K562 (cell line): ENCODE measurements around the gene OR2S2. TPM values are rescaled to one million over a fixed set of nuclear protein-coding genes. Genes with fewer than 3 reads are reported as not detected.

Experiments
- ADNP ChIP-seq: fragments of 200-800 bp; sonication (Bioruptor generic); IDR thresholded peaks from 2 replicates; pipeline ENCODE4 v1.6.1; 2016; ENCODE audit warnings: missing genetic modification characterization, missing compliant biosample characterization
- KLF13 ChIP-seq: fragments of 450-650 bp; IDR thresholded peaks from 2 replicates; pipeline ENCODE4 v1.6.1; 2016; ENCODE audit warnings: missing genetic modification characterization, low read depth, mild to moderate bottlenecking, missing compliant biosample characterization, moderate library complexity, borderline replicate concordance
- MYNN ChIP-seq, 2 experiments: sonication (generic); formaldehyde crosslinking in 1 of 2; IDR thresholded peaks; 2 replicates each; pipeline versions ENCODE4 v1.5.0 to v1.6.1; 2016 to 2020; ENCODE audit warnings: antibody characterized with exemption in 1 of 2, missing genetic modification reagents in 1 of 2
- POU5F1 ChIP-seq: fragments of 150-350 bp; IDR thresholded peaks from 2 replicates; pipeline ENCODE4 v1.6.1; 2014; ENCODE audit warnings: borderline replicate concordance, low read length, low read depth, mild to moderate bottlenecking; ENCODE audit not compliant: partially characterized antibody
- RCOR1 ChIP-seq, 2 experiments: IDR thresholded peaks; 2 replicates each; pipeline ENCODE4 v1.6.1; 2012; ENCODE audit warnings: low read depth in 2 of 2, low read length in 2 of 2, borderline replicate concordance in 1 of 2, improper control_type of control experiment in 1 of 2
- ZSCAN29 ChIP-seq: fragments of 450-650 bp; IDR thresholded peaks from 2 replicates; pipeline ENCODE4 v1.6.1; 2017
- polyA plus RNA-seq, 8 experiments: library from polyadenylated mRNA; depleted of rRNA in 4 of 8; stranded (reverse) in 5 of 8; unstranded in 3 of 8; fragments of >200 nt; fragmentation: Nextera tagmentation in 2 of 8; fragmentation: Illumina TruSeq in 1 of 8; extraction: Ambion mirVana in 2 of 8; extraction: Trizol in 1 of 8; gene quantifications; 2 replicates each; pipeline versions ENCODE4 v1.2.1 to v1.2.3, GENCODE V29; 2011 to 2014; ENCODE audit warnings: inconsistent platforms in 1 of 8, missing spikeins in 1 of 8
- total RNA-seq, 7 experiments: library from RNA; depleted of rRNA in 6 of 7; stranded (reverse); fragments of >200 nt in 6 of 7; fragmentation: Illumina TruSeq in 2 of 7; extraction: Trizol in 2 of 7; gene quantifications; 2 replicates each; pipeline versions ENCODE4 v1.2.1 to v1.2.3, GENCODE V29; 2011 to 2021; ENCODE audit warnings: low replicate concordance in 1 of 7
- TF ChIP-seq, protein P1 (sequence below): fragments of 250-450 bp; sonication (Bioruptor Pico); IDR thresholded peaks from 2 replicates; pipeline ENCODE4 v1.4.0; 2020; ENCODE audit warnings: mild to moderate bottlenecking, moderate library complexity, borderline replicate concordance
- TF ChIP-seq, protein P2 (sequence below): sonication (generic); formaldehyde crosslinking; IDR thresholded peaks from 2 replicates; pipeline ENCODE4 v1.8.1; 2023; ENCODE audit warnings: missing genetic modification reagents, mild to moderate bottlenecking, borderline replicate concordance

Gene OR2S2
- total and polyA plus RNA-seq, 9 of the 15 experiments (the other 6 are each of a cell fraction or from before 2014, with no cell fraction given): not detected

DNA sequence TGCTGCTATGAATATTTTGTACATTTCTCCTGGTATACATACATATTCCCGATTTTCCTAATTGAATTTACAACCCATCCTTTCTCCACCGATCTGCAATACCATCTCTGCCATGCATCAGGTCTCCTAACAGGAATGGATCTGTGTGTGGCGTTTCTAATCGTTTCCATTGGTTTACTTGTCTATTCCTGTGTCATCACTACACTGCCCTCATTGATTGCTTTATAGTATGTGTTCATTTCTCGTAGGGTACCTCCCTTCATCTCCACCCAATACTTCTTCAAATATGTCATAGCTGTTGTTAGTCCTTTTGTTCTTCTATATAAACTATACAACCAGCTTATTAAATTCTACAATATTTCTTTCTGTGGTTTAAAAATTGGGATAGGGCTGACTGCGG, 7.1 kb upstream of the OR2S2 start (continued):
- no peak for TF ChIP-seq MYNN (IDR thresholded peaks at IDR 0.05)
- no peak for TF ChIP-seq MYNN (CRISPR knock-in tag; IDR thresholded peaks at IDR 0.05)
- no peak for TF ChIP-seq KLF13 (tag)
- TF ChIP-seq, protein P1, sequence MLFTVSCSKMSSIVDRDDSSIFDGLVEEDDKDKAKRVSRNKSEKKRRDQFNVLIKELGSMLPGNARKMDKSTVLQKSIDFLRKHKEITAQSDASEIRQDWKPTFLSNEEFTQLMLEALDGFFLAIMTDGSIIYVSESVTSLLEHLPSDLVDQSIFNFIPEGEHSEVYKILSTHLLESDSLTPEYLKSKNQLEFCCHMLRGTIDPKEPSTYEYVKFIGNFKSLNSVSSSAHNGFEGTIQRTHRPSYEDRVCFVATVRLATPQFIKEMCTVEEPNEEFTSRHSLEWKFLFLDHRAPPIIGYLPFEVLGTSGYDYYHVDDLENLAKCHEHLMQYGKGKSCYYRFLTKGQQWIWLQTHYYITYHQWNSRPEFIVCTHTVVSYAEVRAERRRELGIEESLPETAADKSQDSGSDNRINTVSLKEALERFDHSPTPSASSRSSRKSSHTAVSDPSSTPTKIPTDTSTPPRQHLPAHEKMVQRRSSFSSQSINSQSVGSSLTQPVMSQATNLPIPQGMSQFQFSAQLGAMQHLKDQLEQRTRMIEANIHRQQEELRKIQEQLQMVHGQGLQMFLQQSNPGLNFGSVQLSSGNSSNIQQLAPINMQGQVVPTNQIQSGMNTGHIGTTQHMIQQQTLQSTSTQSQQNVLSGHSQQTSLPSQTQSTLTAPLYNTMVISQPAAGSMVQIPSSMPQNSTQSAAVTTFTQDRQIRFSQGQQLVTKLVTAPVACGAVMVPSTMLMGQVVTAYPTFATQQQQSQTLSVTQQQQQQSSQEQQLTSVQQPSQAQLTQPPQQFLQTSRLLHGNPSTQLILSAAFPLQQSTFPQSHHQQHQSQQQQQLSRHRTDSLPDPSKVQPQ (CRISPR knock-in tag): no peak
- no peak for TF ChIP-seq POU5F1
- TF ChIP-seq, protein P2, sequence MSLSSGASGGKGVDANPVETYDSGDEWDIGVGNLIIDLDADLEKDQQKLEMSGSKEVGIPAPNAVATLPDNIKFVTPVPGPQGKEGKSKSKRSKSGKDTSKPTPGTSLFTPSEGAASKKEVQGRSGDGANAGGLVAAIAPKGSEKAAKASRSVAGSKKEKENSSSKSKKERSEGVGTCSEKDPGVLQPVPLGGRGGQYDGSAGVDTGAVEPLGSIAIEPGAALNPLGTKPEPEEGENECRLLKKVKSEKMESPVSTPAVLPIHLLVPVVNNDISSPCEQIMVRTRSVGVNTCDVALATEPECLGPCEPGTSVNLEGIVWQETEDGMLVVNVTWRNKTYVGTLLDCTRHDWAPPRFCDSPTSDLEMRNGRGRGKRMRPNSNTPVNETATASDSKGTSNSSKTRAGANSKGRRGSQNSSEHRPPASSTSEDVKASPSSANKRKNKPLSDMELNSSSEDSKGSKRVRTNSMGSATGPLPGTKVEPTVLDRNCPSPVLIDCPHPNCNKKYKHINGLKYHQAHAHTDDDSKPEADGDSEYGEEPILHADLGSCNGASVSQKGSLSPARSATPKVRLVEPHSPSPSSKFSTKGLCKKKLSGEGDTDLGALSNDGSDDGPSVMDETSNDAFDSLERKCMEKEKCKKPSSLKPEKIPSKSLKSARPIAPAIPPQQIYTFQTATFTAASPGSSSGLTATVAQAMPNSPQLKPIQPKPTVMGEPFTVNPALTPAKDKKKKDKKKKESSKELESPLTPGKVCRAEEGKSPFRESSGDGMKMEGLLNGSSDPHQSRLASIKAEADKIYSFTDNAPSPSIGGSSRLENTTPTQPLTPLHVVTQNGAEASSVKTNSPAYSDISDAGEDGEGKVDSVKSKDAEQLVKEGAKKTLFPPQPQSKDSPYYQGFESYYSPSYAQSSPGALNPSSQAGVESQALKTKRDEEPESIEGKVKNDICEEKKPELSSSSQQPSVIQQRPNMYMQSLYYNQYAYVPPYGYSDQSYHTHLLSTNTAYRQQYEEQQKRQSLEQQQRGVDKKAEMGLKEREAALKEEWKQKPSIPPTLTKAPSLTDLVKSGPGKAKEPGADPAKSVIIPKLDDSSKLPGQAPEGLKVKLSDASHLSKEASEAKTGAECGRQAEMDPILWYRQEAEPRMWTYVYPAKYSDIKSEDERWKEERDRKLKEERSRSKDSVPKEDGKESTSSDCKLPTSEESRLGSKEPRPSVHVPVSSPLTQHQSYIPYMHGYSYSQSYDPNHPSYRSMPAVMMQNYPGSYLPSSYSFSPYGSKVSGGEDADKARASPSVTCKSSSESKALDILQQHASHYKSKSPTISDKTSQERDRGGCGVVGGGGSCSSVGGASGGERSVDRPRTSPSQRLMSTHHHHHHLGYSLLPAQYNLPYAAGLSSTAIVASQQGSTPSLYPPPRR (CRISPR knock-in tag): no peak
- TF ChIP-seq ZSCAN29: no peak
- no peak for TF ChIP-seq ADNP (tag)
- no peak for TF ChIP-seq RCOR1 (IDR thresholded peaks at IDR 0.05; ENCODE audit: borderline replicate concordance in 1 of 2, low read depth in 2 of 2, low read length in 2 of 2)
